GM06990 (cell line): ENCODE data around the gene SNX30.
A peak's percentile ranks its signal among the peaks of the same experiment; 100 is the strongest.

Source experiments
- DNase-seq: peaks from one replicate; pipeline ENCODE4 v3.0.0-alpha.2; 2011; ENCODE audit not compliant: insufficient read length; ENCODE audit errors: extremely low read depth
- H3K27me3 ChIP-seq: replicated peaks from 2 replicates; pipeline ENCODE4 v1.6.0; 2011; ENCODE audit warnings: low read length; ENCODE audit not compliant: control insufficient read depth, insufficient read depth
- H3K36me3 ChIP-seq: 2 replicates; pipeline ENCODE4 v1.5.1; 2011; ENCODE audit warnings: low read length; ENCODE audit not compliant: control insufficient read depth, insufficient read depth
- H3K4me3 ChIP-seq: replicated peaks from 2 replicates; pipeline ENCODE4 v1.5.1; 2011; ENCODE audit warnings: low read depth, mild to moderate bottlenecking, control low read depth, low read length
- TF ChIP-seq, protein P1 (sequence below): IDR thresholded peaks from 2 replicates; pipeline ENCODE4 v1.5.1; 2011; ENCODE audit warnings: low read length, control low read depth, mild to moderate bottlenecking, inconsistent platforms; ENCODE audit not compliant: insufficient read depth, poor library complexity, severe bottlenecking

SNX30 gene

DNA sequence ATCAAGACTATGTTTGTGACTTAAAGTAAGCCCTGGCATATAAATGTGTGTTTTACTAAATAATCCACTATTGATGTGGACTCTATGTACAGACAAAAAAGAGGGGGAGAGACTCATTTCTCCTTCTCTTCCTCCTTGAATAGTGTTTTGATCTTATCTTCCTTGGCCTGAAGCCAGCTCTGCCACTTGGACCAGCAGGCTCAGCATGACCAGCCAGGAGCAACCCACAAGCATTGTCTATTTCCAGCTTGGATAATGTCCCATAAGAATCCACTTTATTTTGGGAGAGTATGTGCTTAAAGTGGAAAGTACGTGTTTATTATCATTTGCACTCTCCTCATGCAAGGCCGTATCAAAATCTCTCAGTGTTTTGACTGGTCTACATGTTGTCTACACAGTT lies 164.0 kb downstream of the SNX30 start:
- DNase-seq: no peak
- Histone ChIP-seq H3K4me3 (no peak overlapping the region), H3K27me3 (no peaks in the 10 kb centered on the region; the same call in 1 of the 2 replicates), H3K36me3 (no peaks in the 10 kb centered on the region)
- TF ChIP-seq, protein P1, sequence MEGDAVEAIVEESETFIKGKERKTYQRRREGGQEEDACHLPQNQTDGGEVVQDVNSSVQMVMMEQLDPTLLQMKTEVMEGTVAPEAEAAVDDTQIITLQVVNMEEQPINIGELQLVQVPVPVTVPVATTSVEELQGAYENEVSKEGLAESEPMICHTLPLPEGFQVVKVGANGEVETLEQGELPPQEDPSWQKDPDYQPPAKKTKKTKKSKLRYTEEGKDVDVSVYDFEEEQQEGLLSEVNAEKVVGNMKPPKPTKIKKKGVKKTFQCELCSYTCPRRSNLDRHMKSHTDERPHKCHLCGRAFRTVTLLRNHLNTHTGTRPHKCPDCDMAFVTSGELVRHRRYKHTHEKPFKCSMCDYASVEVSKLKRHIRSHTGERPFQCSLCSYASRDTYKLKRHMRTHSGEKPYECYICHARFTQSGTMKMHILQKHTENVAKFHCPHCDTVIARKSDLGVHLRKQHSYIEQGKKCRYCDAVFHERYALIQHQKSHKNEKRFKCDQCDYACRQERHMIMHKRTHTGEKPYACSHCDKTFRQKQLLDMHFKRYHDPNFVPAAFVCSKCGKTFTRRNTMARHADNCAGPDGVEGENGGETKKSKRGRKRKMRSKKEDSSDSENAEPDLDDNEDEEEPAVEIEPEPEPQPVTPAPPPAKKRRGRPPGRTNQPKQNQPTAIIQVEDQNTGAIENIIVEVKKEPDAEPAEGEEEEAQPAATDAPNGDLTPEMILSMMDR: no peak

DNA sequence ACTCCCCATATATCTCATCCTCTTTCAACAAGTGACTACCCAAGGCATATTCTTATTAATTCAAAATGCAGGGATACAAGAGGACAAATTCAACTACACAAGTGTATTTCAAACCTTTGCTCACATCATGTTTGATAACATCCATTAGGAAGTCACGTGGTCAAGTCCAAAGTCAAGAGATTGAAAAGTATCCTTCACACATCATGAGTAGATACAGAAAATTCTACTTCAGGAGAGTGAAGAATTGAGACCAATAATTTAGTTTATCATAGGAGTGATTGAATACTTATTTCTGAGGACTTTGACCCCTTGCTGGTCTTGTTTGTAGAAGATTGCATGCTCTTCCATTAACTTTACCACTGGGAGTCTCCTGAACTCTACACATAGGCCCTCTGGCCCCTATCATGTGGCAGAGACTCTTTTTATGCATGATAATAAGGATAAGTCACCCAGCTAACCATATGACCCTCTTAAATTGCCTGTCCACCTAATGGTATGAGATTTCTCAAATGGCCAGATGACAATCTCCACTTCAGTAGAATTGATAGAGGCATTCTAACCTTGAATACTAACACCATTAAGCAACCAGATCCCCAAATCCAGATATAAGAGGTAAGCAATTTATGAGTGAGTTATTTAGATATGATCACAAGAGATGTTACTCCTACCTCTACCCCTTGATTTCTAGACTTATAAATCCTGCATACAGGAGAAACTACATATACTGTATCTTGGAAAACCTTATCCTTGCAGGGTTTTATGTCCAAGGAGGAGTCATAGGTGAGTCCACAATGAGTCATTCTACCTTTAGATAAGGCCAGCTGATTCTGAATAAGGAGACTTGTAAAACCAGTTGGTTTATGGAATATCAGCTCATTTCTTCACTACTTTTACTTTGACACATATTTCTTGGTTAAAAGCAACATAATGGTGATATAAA lies 166.8 kb downstream of the SNX30 start:
- H3K4me3 ChIP-seq: no peak overlapping the region
- no peak for DNase-seq
- H3K27me3 ChIP-seq: no peaks in the 10 kb centered on the region
- no peaks in the 10 kb centered on the region for H3K36me3 ChIP-seq
- TF ChIP-seq, protein P1: no peak

DNA sequence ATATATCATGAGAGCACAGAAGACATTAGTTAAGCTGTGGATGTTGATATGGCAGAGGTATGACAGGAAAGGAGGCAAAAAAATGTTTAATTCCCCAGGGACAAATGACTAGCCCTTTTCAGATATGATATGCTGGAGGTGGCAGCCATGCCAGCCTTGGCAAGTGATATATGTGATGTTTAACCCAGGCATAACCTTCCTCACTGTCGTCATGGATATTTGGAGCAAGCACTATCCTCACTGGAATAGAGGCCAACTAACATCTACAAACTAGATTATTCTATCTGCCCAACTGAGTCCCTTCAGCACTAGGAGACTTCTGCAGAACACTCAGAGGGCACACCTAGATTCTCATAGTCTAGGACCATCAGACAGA lies 167.4 kb downstream of the SNX30 start:
- TF ChIP-seq, protein P1: no peak
- Histone ChIP-seq H3K27me3 (no peaks in the 10 kb centered on the region), H3K36me3 (no peaks in the 10 kb centered on the region), H3K4me3 (no peak overlapping the region)
- no peak for DNase-seq

DNA sequence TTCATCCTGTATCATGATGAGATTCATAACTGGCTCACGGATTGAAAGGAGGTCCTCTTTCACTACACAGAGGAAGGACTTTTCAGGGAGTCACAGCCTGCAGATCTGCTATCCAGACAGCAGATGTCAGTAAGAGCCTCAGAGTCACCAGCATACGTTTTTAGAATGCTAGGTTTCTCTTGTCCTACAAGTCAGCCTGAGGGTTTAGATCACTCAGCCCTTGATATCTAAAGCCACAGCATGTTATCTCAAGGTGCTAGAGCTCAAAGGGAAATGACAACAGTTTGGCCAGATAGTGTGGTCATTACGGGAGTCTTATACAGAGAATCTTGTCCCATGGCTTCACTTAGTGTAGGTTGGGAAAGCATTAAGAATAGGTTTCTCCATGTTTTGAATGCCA lies 171.0 kb downstream of the SNX30 start:
- TF ChIP-seq, protein P1: peak; percentile 74
- Histone ChIP-seq H3K4me3 (no peak overlapping the region), H3K36me3 (no peaks in the 10 kb centered on the region), H3K27me3 (no peaks in the 10 kb centered on the region)
- no peak for DNase-seq
